Panc1 (cell line): ENCODE data around the gene LRRC23. TPM values are rescaled to one million over a fixed set of nuclear protein-coding genes. Genes with fewer than 3 reads are reported as not detected.

Experiments used
- ATAC-seq: fragments of 200-7000 bp; cut with Tn5 transposase; 2 replicates; pipeline ENCODE4 v1.9.1; 2020; ENCODE audit warnings: mild to moderate bottlenecking, moderate library complexity
- BruUV-seq: library from RNA; stranded (reverse); fragments of 400-500 nt; replicated peaks from 2 replicates; lab custom pipeline; 2021; lab: Mats Ljungman, UMichigan
- CTCF ChIA-PET: fragments of 300-600 bp; sonication (Branson Sonifier 250); formaldehyde crosslinking; loops from one replicate; lab custom pipeline; 2022; ENCODE audit warnings: antibody characterized with exemption; lab: Charles Lee
- POLR2A ChIA-PET: fragments of 300-600 bp; sonication (Branson Sonifier 250); formaldehyde crosslinking; loops from one replicate; lab custom pipeline; 2022; ENCODE audit warnings: antibody characterized with exemption; lab: Charles Lee
- DNase-seq: peaks from one replicate; pipeline ENCODE4 v3.0.0-alpha.2; 2010; ENCODE audit warnings: low read depth, low spot score
- H3K27ac ChIP-seq: 2 replicates; pipeline ENCODE4 v1.5.1; 2011; ENCODE audit warnings: mild to moderate bottlenecking, low read length, inconsistent platforms
- H3K27me3 ChIP-seq: fragments of 200-500 bp; sonication (Bioruptor generic); 2 replicates; pipeline ENCODE4 v1.6.0; 2014; ENCODE audit warnings: low read length, inconsistent platforms; ENCODE audit not compliant: control insufficient read depth, insufficient read depth
- H3K36me3 ChIP-seq: fragments of 200-500 bp; sonication (Bioruptor generic); 2 replicates; pipeline ENCODE4 v1.5.1; 2014; ENCODE audit warnings: inconsistent platforms, mild to moderate bottlenecking, low read length, moderate library complexity; ENCODE audit not compliant: control insufficient read depth, insufficient read depth
- H3K4me1 ChIP-seq: 2 replicates; pipeline ENCODE4 v1.5.1; 2011; ENCODE audit warnings: inconsistent platforms, mild to moderate bottlenecking, low read length, moderate library complexity; ENCODE audit not compliant: control insufficient read depth, insufficient read depth
- H3K4me3 ChIP-seq, 2 experiments: 2 replicates each; pipeline ENCODE4 v1.5.1; 2011 to 2012; ENCODE audit warnings: low read depth in 2 of 2, low read length in 2 of 2, mild to moderate bottlenecking in 2 of 2, inconsistent platforms in 1 of 2, moderate library complexity in 1 of 2
- H3K9me3 ChIP-seq: fragments of 200-500 bp; sonication (Bioruptor generic); 2 replicates; pipeline ENCODE4 v1.5.1; 2014; ENCODE audit warnings: low read depth, mild to moderate bottlenecking, inconsistent platforms, low read length, moderate library complexity; ENCODE audit not compliant: control insufficient read depth, insufficient read depth
- POLR2AphosphoS5 ChIP-seq: IDR thresholded peaks from 2 replicates; pipeline ENCODE4 v1.6.1; 2012; ENCODE audit warnings: mild to moderate bottlenecking, low read depth, low read length, moderate library complexity
- SIN3A ChIP-seq: IDR thresholded peaks from 2 replicates; pipeline ENCODE4 v1.6.1; 2012; ENCODE audit warnings: low read depth, mild to moderate bottlenecking, low read length, moderate library complexity, borderline replicate concordance; ENCODE audit not compliant: insufficient read depth
- TCF7L2 ChIP-seq: IDR thresholded peaks from 2 replicates; pipeline ENCODE4 v1.6.1; 2011; ENCODE audit warnings: mild to moderate bottlenecking, low read depth, low read length, inconsistent platforms
- in situ Hi-C: cut with HindIII; loops from 2 replicates; pipeline ENCODE4 v1.10.0; 2016; ENCODE audit warnings: low sequenced_read_pairs, low pct_unique_long_range_greater_than_20kb
- intact Hi-C: fragments of 100-400 bp; cut with micrococcal nuclease; formaldehyde crosslinking; loops from one replicate; pipeline ENCODE4 v1.10.0; 2022; ENCODE audit not compliant: unreplicated experiment
- total RNA-seq: library from RNA; stranded (reverse); gene quantifications from one replicate; pipeline ENCODE4 v1.2.1, GENCODE V29; 2021; ENCODE audit not compliant: unreplicated experiment
- TF ChIP-seq, protein P1 (sequence below): fragments of 450-650 bp; IDR thresholded peaks from 2 replicates; pipeline ENCODE4 v1.5.1; 2017; ENCODE audit warnings: mild to moderate bottlenecking
- TF ChIP-seq, protein P2 (sequence below), 2 experiments: IDR thresholded peaks; 2 replicates each; pipeline ENCODE4 v1.6.1; 2011 to 2012; ENCODE audit warnings: low read depth in 2 of 2, control low read depth in 1 of 2, low read length in 1 of 2, mild to moderate bottlenecking in 1 of 2, moderate library complexity in 1 of 2; ENCODE audit not compliant: insufficient read depth in 1 of 2

The LRRC23 gene
- total RNA-seq, 1 experiment from 2014 or later = 6.5 TPM

DNA sequence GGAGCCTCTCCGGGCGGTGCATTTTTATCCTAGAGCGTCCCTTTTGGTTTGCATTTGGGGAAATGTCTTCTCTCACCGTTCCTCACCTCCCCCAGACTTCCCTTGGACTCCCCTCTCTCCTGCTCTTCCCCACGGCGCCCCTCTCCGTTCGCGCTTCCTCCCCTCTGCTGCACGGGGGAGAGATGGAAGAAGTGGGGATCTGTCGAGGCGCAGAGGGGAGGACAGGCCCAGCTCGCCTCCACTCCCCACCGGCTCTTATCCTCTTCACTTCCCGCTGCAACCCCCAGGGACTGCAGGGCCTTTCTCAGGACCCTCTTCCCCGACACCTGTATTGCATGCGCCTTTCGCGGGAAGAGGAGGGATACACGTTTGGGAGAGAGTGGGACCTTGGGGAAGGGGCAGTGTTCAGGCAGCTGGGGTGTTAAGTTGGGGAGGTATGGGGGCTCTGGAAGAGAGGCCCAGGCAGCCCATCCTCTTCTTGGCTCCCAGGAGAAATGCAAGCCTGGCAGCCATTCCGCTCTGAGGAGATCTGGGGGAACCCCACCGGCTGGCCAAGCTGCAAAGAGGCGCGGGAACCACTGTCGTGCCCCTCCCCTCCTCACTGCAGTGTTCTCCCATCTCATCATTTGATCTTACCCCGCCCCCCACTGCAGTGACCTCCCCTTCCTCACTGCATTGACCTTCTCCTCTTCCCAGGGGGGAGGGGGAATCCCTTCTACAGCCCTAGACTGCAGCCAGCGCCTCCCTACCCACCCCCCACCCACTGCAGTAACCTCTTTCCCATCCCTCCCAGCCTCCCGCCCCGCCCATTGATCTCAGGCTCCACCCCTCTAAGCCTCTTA is 10.5 kb downstream of the LRRC23 start:
- DNase-seq = no peak

DNA sequence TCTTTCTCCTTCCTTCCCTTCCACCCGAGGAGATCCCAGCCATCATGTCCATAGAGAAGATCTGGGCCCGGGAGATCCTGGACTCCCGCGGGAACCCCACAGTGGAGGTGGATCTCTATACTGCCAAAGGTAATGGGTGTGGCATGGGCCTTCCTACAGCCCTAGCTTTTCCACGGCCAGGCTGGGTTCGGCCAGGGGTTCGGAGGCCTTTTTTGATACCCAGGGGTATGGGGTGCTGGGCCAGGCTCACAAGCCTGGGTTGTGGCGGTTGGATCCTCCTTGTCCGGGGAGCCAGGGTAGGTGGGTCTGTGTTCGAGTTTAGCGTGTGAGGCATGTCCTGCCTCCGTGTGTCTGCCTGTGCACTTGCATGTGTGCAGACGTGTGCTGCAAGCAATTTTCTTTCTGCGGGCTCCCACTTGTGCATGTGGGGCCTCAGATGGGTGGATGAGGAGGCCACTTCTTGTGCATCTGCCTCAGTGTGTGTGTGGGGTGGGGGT is 11.2 kb downstream of the LRRC23 start:
- BruUV-seq = no TSS peak
- Histone ChIP-seq H3K4me3 (peak overlapping the region in 1 of 2 experiments; percentile 69; a peak in 2 of 4 replicates), H3K9me3 (no peaks in the 10 kb centered on the region), H3K36me3 (no peaks in the 10 kb centered on the region; the same call in 1 of the 2 replicates), H3K27me3 (no peaks in the 10 kb centered on the region), H3K27ac (no peak overlapping the region), H3K4me1 (peaks cover 4% of the 10 kb centered on the region; the same call in 1 of the 2 replicates)
- no peak for TF ChIP-seq POLR2AphosphoS5
- TF ChIP-seq SIN3A = no peak
- TF ChIP-seq TCF7L2 = no peak
- TF ChIP-seq, protein P1, sequence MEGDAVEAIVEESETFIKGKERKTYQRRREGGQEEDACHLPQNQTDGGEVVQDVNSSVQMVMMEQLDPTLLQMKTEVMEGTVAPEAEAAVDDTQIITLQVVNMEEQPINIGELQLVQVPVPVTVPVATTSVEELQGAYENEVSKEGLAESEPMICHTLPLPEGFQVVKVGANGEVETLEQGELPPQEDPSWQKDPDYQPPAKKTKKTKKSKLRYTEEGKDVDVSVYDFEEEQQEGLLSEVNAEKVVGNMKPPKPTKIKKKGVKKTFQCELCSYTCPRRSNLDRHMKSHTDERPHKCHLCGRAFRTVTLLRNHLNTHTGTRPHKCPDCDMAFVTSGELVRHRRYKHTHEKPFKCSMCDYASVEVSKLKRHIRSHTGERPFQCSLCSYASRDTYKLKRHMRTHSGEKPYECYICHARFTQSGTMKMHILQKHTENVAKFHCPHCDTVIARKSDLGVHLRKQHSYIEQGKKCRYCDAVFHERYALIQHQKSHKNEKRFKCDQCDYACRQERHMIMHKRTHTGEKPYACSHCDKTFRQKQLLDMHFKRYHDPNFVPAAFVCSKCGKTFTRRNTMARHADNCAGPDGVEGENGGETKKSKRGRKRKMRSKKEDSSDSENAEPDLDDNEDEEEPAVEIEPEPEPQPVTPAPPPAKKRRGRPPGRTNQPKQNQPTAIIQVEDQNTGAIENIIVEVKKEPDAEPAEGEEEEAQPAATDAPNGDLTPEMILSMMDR = no peak
- TF ChIP-seq, protein P2, sequence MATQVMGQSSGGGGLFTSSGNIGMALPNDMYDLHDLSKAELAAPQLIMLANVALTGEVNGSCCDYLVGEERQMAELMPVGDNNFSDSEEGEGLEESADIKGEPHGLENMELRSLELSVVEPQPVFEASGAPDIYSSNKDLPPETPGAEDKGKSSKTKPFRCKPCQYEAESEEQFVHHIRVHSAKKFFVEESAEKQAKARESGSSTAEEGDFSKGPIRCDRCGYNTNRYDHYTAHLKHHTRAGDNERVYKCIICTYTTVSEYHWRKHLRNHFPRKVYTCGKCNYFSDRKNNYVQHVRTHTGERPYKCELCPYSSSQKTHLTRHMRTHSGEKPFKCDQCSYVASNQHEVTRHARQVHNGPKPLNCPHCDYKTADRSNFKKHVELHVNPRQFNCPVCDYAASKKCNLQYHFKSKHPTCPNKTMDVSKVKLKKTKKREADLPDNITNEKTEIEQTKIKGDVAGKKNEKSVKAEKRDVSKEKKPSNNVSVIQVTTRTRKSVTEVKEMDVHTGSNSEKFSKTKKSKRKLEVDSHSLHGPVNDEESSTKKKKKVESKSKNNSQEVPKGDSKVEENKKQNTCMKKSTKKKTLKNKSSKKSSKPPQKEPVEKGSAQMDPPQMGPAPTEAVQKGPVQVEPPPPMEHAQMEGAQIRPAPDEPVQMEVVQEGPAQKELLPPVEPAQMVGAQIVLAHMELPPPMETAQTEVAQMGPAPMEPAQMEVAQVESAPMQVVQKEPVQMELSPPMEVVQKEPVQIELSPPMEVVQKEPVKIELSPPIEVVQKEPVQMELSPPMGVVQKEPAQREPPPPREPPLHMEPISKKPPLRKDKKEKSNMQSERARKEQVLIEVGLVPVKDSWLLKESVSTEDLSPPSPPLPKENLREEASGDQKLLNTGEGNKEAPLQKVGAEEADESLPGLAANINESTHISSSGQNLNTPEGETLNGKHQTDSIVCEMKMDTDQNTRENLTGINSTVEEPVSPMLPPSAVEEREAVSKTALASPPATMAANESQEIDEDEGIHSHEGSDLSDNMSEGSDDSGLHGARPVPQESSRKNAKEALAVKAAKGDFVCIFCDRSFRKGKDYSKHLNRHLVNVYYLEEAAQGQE (IDR thresholded peaks at IDR 0.05; ENCODE audit: insufficient read depth in 1 of 2, low read depth in 2 of 2, low read length in 1 of 2) = no peak
- DNase-seq = no peak
- no peak for ATAC-seq
- CTCF ChIA-PET = no interaction called here
- POLR2A ChIA-PET = no interaction called here
- in situ Hi-C loops (no loop called here), intact Hi-C loops (no loop called here)

More for the DNA sequence above, 10.5 kb downstream of the LRRC23 start:
- H3K27me3 ChIP-seq = no peaks in the 10 kb centered on the region
- in situ Hi-C loops = no loop called here
- BruUV-seq = no TSS peak
- ATAC-seq = peak; percentile 22; the same call in 1 of the 2 replicates
- intact Hi-C loops = no loop called here
- ChIA-PET POLR2A (no interaction called here), CTCF (interaction anchor here (0.8 kb wide), 1 partner anchor 11 kb away, joined by 4 read pairs; no protein-coding TSS in a partner anchor)
- no peaks in the 10 kb centered on the region; the same call in 1 of the 2 replicates for H3K36me3 ChIP-seq
- H3K4me3 ChIP-seq = peak overlapping the region; percentile 43 to 69
- no peaks in the 10 kb centered on the region for H3K9me3 ChIP-seq
- TF ChIP-seq TCF7L2 (no peak), SIN3A (no peak), POLR2AphosphoS5 (no peak)
- TF ChIP-seq, protein P2 (IDR thresholded peaks at IDR 0.05; ENCODE audit: insufficient read depth in 1 of 2, low read depth in 2 of 2, low read length in 1 of 2) = no peak
- TF ChIP-seq, protein P1 = no peak
- peaks cover 4% of the 10 kb centered on the region; the same call in 1 of the 2 replicates for H3K4me1 ChIP-seq
- H3K27ac ChIP-seq = peak overlapping the region; percentile 51; the same call in 1 of the 2 replicates
